Tibial nerve (tissue), 4 donors: ENCODE measurements around the gene DAP.

Experiments used
- CTCF ChIP-seq, 5 experiments: fragments of 200-600 bp in 3 of 5; fragments of 450-650 bp in 2 of 5; sonication (generic) in 3 of 5; IDR thresholded peaks; one replicate each; pipeline ENCODE4 v1.5.1; 2016 to 2019; ENCODE audit warnings: antibody characterized with exemption in 5 of 5, mild to moderate bottlenecking in 3 of 5, moderate library complexity in 2 of 5
- EP300 ChIP-seq, 2 donors: sonication (generic); formaldehyde crosslinking; IDR thresholded peaks; one replicate each; pipeline ENCODE4 v1.6.1; 2017; ENCODE audit warnings: antibody characterized with exemption in 2 of 2, mild to moderate bottlenecking in 1 of 2
- POLR2A ChIP-seq, 2 donors: fragments of 450-650 bp; IDR thresholded peaks; one replicate each; pipeline ENCODE4 v1.6.1; 2017; ENCODE audit warnings: antibody characterized with exemption in 2 of 2, mild to moderate bottlenecking in 2 of 2, moderate library complexity in 2 of 2

GRCh38 chr5:10747678-10748622 is 13.1 kb downstream of the DAP start:
- no peak for TF ChIP-seq CTCF (IDR thresholded peaks at IDR 0.05)
- TF ChIP-seq EP300 (IDR thresholded peaks at IDR 0.05), result no peak
- no peak for TF ChIP-seq POLR2A (IDR thresholded peaks at IDR 0.05)
